H1 (cell line): ENCODE results near the gene ARPP21. TPM values are rescaled to one million over a fixed set of nuclear protein-coding genes. Genes with fewer than 3 reads are reported as not detected.

Source experiments
- BRCA1 ChIP-seq: IDR thresholded peaks from 2 replicates; pipeline ENCODE4 v1.6.1; 2012; ENCODE audit warnings: low read depth, low read length, improper control_type of control experiment
- CBX8 ChIP-seq: fragments of 300-800, 300-1000 bp; sonication (generic); IDR thresholded peaks from 2 replicates; pipeline ENCODE4 v1.7.1; 2016; ENCODE audit warnings: low read depth, low read length, borderline replicate concordance
- CHD7 ChIP-seq: fragments of 300-600 bp; sonication (generic); IDR thresholded peaks from 2 replicates; pipeline ENCODE4 v1.7.1; 2012; ENCODE audit warnings: low read length, moderate library complexity, mild to moderate bottlenecking, inconsistent platforms; ENCODE audit not compliant: insufficient replicate concordance
- CTBP2 ChIP-seq: IDR thresholded peaks from 2 replicates; pipeline ENCODE4 v1.7.0; 2011; ENCODE audit warnings: borderline replicate concordance, mild to moderate bottlenecking, moderate library complexity, mixed read lengths, low read length; ENCODE audit not compliant: insufficient read depth, insufficient read length
- KDM5A ChIP-seq: fragments of 200-600 bp; IDR thresholded peaks from 2 replicates; pipeline ENCODE4 v1.7.1; 2012; ENCODE audit warnings: mild to moderate bottlenecking, low read length, inconsistent platforms, mixed read lengths
- POLR2AphosphoS5 ChIP-seq: IDR thresholded peaks from 2 replicates; pipeline ENCODE4 v1.6.1; 2011; ENCODE audit warnings: low read depth, low read length
- RAD21 ChIP-seq, 2 experiments: IDR thresholded peaks in 1 of 2; conservative IDR thresholded peaks in 1 of 2; 2 replicates each; pipeline ENCODE4 v1.6.1; 2011; ENCODE audit warnings: low read depth in 2 of 2, low read length in 2 of 2, improper control_type of control experiment in 1 of 2, inconsistent platforms in 1 of 2, mild to moderate bottlenecking in 1 of 2, moderate library complexity in 1 of 2
- RFX5 ChIP-seq: IDR thresholded peaks from 2 replicates; pipeline ENCODE4 v1.6.1; 2011; ENCODE audit warnings: low read depth, low read length, improper control_type of control experiment, borderline replicate concordance
- RXRA ChIP-seq: IDR thresholded peaks from 2 replicates; pipeline ENCODE4 v1.6.1; 2011; ENCODE audit warnings: low read depth, mild to moderate bottlenecking, low read length, moderate library complexity; ENCODE audit not compliant: insufficient read depth
- SAP30 ChIP-seq: fragments of 300-600 bp; sonication (generic); IDR thresholded peaks from 2 replicates; pipeline ENCODE4 v1.7.1; 2012; ENCODE audit warnings: low read length, moderate library complexity, mild to moderate bottlenecking, inconsistent platforms; ENCODE audit not compliant: insufficient read depth, insufficient replicate concordance
- polyA plus RNA-seq, 7 experiments: library from polyadenylated mRNA; depleted of rRNA in 3 of 7; stranded (reverse) in 5 of 7; unstranded in 2 of 7; fragments of >200 nt in 5 of 7; fragments of 200-250 nt in 2 of 7; gene quantifications; 1 replicate in 5 of 7; 2 replicates in 1 of 7; 4 replicates in 1 of 7; pipeline versions ENCODE4 v1.2.1 to v1.2.3, GENCODE V29; 2011 to 2013; ENCODE audit warnings: missing spikeins in 2 of 7, mixed read lengths in 2 of 7
- total RNA-seq: library from RNA; stranded (reverse); fragmentation: NEBNext Ultra II Directional; extraction: Animal tissue kit (Norgen Biotek cat#: 25700); gene quantifications from 2 replicates; pipeline ENCODE4 v1.2.1, GENCODE V29; 2021

The ARPP21 gene
- total and polyA plus RNA-seq, 2 of the 8 experiments (the other 6 are each of a cell fraction or from before 2014, with no cell fraction given) = not detected

DNA sequence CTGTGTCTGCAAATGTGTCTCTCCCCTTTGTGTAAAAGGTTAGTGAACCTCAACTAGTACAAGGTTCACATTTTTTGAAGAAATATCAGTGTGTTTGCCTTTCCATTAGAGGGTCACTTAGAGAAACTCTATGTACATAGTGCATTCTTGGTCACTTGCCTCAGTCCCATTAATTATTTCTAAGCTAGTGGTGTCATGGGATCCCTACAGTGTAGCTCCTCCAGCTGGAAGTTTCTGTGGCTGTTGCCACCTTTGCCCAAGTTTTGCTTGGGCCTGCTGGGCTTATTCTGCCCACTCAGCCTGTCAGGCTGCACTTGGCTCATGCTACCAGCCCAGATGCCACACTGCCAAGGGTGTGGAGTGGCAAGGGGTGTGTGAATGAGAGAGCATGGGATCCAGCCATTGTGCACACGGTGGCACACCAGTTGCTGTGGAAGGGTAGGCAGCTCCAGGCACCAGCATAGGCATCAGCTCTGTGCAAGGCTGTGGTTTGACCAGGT, 161.7 kb downstream of the ARPP21 start (continued):
- TF ChIP-seq CHD7 (no peak), CTBP2 (no peak), CBX8 (no peak), POLR2AphosphoS5 (no peak), RXRA (no peak), RAD21 (IDR thresholded peaks at IDR 0.05 in 1 of 2, conservative IDR thresholded peaks at IDR 0.05 in 1 of 2; ENCODE audit: low read depth in 2 of 2, low read length in 2 of 2) (no peak), SAP30 (no peak), RFX5 (no peak), KDM5A (no peak), BRCA1 (no peak)
